HEK293 (cell line): Measurements from ENCODE around the gene SUPT4H1.

Source experiments
- CTCF ChIA-PET: fragments of 350-600 bp; formaldehyde crosslinking; extraction: SDS; loops from one replicate; lab custom pipeline; 2021; ENCODE audit warnings: antibody characterized with exemption; lab: Yijun Ruan, JAX
- POLR2A ChIA-PET: fragments of 300-600 bp; formaldehyde crosslinking; extraction: SDS; loops from one replicate; lab custom pipeline; 2020; ENCODE audit warnings: antibody characterized with exemption, inconsistent platforms; lab: Yijun Ruan, JAX
- H3K27ac ChIP-seq: fragments of 200-500 bp; sonication (Bioruptor generic); 2 replicates; pipeline ENCODE4 v1.5.1; 2014; ENCODE audit warnings: low read depth, low read length, control low read depth, inconsistent platforms; ENCODE audit errors: extremely low read depth
- H3K36me3 ChIP-seq, 2 experiments: fragments of 200-500 bp in 1 of 2; sonication (Bioruptor generic) in 1 of 2; 1 replicate in 1 of 2; 2 replicates in 1 of 2; pipeline ENCODE4 v1.5.1; 2014 to 2017; ENCODE audit warnings: inconsistent platforms in 2 of 2, low read length in 2 of 2; ENCODE audit not compliant: control insufficient read depth in 2 of 2, insufficient read depth in 1 of 2
- H3K4me1 ChIP-seq: fragments of 200-500 bp; sonication (Bioruptor generic); 2 replicates; pipeline ENCODE4 v1.5.1; 2014; ENCODE audit warnings: mild to moderate bottlenecking, low read length, inconsistent platforms; ENCODE audit not compliant: control insufficient read depth, insufficient read depth
- H3K4me3 ChIP-seq: 2 replicates; pipeline ENCODE4 v1.5.1; 2011; ENCODE audit warnings: low read depth, mild to moderate bottlenecking, control low read depth, low read length, moderate library complexity
- H3K9me3 ChIP-seq: fragments of 200-500 bp; sonication (Bioruptor generic); 2 replicates; pipeline ENCODE4 v1.5.1; 2014; ENCODE audit warnings: low read depth, low read length, inconsistent platforms; ENCODE audit not compliant: control insufficient read depth, insufficient read depth
- BCL11A ChIP-seq: fragments of 450-650 bp; formaldehyde crosslinking; IDR thresholded peaks from 2 replicates; pipeline ENCODE4 v1.5.1; 2016; ENCODE audit warnings: low read depth, missing biosample characterization, missing genetic modification characterization
- KLF8 ChIP-seq: fragments of 450-650 bp; formaldehyde crosslinking; IDR thresholded peaks from 2 replicates; pipeline ENCODE4 v1.5.1; 2016; ENCODE audit warnings: missing biosample characterization, missing genetic modification characterization
- YY1 ChIP-seq: fragments of 450-650 bp; formaldehyde crosslinking; IDR thresholded peaks from 2 replicates; pipeline ENCODE4 v1.5.1; 2018; ENCODE audit warnings: missing biosample characterization, missing genetic modification characterization
- ZBTB17 ChIP-seq: fragments of 450-650 bp; formaldehyde crosslinking; IDR thresholded peaks from 2 replicates; pipeline ENCODE4 v1.5.1; 2016; ENCODE audit warnings: missing biosample characterization, missing genetic modification characterization
- ZBTB20 ChIP-seq: fragments of 450-650 bp; formaldehyde crosslinking; IDR thresholded peaks from 2 replicates; pipeline ENCODE4 v1.5.1; 2016; ENCODE audit warnings: missing biosample characterization, missing genetic modification characterization
- ZNF146 ChIP-seq: fragments of 450-650 bp; formaldehyde crosslinking; IDR thresholded peaks from 2 replicates; pipeline ENCODE4 v1.5.1; 2016; ENCODE audit warnings: missing biosample characterization, missing genetic modification characterization
- ZNF266 ChIP-seq: fragments of 450-650 bp; formaldehyde crosslinking; IDR thresholded peaks from 2 replicates; pipeline ENCODE4 v1.5.1; 2016; ENCODE audit warnings: missing biosample characterization, missing genetic modification characterization, low read depth
- ZNF350 ChIP-seq: fragments of 450-650 bp; formaldehyde crosslinking; IDR thresholded peaks from 2 replicates; pipeline ENCODE4 v1.5.0; 2017; ENCODE audit warnings: missing biosample characterization, mild to moderate bottlenecking, missing genetic modification characterization
- ZNF514 ChIP-seq: fragments of 450-650 bp; formaldehyde crosslinking; IDR thresholded peaks from 2 replicates; pipeline ENCODE4 v1.5.1; 2016; ENCODE audit warnings: missing biosample characterization, missing genetic modification characterization
- ZNF548 ChIP-seq: fragments of 450-650 bp; formaldehyde crosslinking; IDR thresholded peaks from 2 replicates; pipeline ENCODE4 v1.5.1; 2016; ENCODE audit warnings: missing biosample characterization, missing genetic modification characterization
- ZNF558 ChIP-seq: fragments of 450-650 bp; formaldehyde crosslinking; IDR thresholded peaks from 2 replicates; pipeline ENCODE4 v1.5.1; 2016; ENCODE audit warnings: missing biosample characterization, missing genetic modification characterization
- ZNF561 ChIP-seq: fragments of 450-650 bp; IDR thresholded peaks from 2 replicates; pipeline ENCODE4 v1.5.1; 2018; ENCODE audit warnings: missing biosample characterization, missing genetic modification characterization, borderline replicate concordance
- ZNF585B ChIP-seq: fragments of 450-650 bp; formaldehyde crosslinking; IDR thresholded peaks from 2 replicates; pipeline ENCODE4 v1.5.1; 2016; ENCODE audit warnings: missing biosample characterization, missing genetic modification characterization
- ZNF600 ChIP-seq: fragments of 450-650 bp; formaldehyde crosslinking; IDR thresholded peaks from 2 replicates; pipeline ENCODE4 v1.5.1; 2016; ENCODE audit warnings: missing biosample characterization, missing genetic modification characterization
- ZNF623 ChIP-seq: fragments of 450-650 bp; formaldehyde crosslinking; IDR thresholded peaks from 2 replicates; pipeline ENCODE4 v1.5.1; 2016; ENCODE audit warnings: missing biosample characterization, missing genetic modification characterization
- ZNF654 ChIP-seq: fragments of 450-650 bp; formaldehyde crosslinking; IDR thresholded peaks from 2 replicates; pipeline ENCODE4 v1.5.1; 2016; ENCODE audit warnings: low read depth, missing biosample characterization, missing genetic modification characterization
- ZNF747 ChIP-seq: fragments of 450-650 bp; formaldehyde crosslinking; IDR thresholded peaks from 2 replicates; pipeline ENCODE4 v1.5.1; 2016; ENCODE audit warnings: missing biosample characterization, missing genetic modification characterization
- ZNF785 ChIP-seq: fragments of 450-650 bp; formaldehyde crosslinking; IDR thresholded peaks from 2 replicates; pipeline ENCODE4 v1.5.1; 2016; ENCODE audit warnings: missing biosample characterization, missing genetic modification characterization
- ZNF792 ChIP-seq: fragments of 450-650 bp; formaldehyde crosslinking; IDR thresholded peaks from 2 replicates; pipeline ENCODE4 v1.5.1; 2016; ENCODE audit warnings: missing biosample characterization, missing genetic modification characterization
- TF ChIP-seq, protein P1 (sequence below): fragments of 450-650 bp; formaldehyde crosslinking; IDR thresholded peaks from 2 replicates; pipeline ENCODE4 v1.5.1; 2016; ENCODE audit warnings: missing biosample characterization, missing genetic modification characterization
- TF ChIP-seq, protein P2 (sequence below): fragments of 450-650 bp; formaldehyde crosslinking; IDR thresholded peaks from 2 replicates; pipeline ENCODE4 v1.5.1; 2017; ENCODE audit warnings: missing biosample characterization, missing genetic modification characterization

The SUPT4H1 gene

DNA sequence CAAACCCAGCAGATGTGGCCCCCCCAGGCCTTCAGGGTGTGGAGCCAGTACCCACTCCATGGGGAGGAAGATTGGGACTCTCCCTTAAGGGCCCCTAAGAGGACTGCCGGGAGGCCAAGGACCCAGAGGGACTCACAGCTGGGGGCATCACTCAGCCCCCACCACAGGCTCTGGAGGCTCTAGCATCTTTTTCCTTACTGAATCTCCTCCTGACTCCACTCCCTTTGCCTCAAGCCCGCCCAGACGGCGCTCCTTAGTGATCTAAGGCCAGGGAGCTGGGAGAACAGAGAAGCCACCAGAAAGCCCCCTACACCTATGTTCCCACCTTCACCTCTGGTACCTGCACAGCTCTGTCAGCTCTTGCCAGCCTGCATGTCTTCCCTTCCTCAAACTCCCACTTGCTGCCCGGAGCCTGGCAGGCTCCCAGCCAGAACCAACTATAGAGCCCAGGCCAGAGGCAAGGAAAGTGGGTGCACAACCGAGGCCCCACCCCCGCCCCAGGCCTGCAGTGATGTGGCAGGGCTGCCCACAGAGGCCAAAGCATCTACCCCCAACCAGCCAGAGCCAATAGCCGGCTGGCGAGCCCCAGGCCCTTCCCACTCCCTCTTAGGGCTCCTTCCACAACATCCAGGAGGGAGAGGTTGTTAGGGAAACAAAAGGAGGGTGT is 48.9 kb downstream of the SUPT4H1 start:
- H3K4me3 ChIP-seq: no peak overlapping the region
- no peaks in the 10 kb centered on the region for H3K36me3 ChIP-seq
- no peaks in the 10 kb centered on the region for H3K9me3 ChIP-seq
- ChIA-PET POLR2A (no interaction called here), CTCF (interaction anchor here (0.6 to 4.7 kb wide), 11 partner anchors 9 to 170 kb away, joined by 3 to 50 read pairs (median 6); no protein-coding TSS in a partner anchor)
- TF ChIP-seq ZBTB20 (tag by site-specific recombination): no peak
- no peak for TF ChIP-seq ZNF747 (tag by site-specific recombination)
- no peak for TF ChIP-seq ZNF561 (tag by site-specific recombination)
- no peak for TF ChIP-seq ZNF600 (tag by site-specific recombination)
- TF ChIP-seq YY1 (tag by site-specific recombination): no peak
- H3K27ac ChIP-seq: no peak overlapping the region
- H3K4me1 ChIP-seq: no peaks in the 10 kb centered on the region

DNA sequence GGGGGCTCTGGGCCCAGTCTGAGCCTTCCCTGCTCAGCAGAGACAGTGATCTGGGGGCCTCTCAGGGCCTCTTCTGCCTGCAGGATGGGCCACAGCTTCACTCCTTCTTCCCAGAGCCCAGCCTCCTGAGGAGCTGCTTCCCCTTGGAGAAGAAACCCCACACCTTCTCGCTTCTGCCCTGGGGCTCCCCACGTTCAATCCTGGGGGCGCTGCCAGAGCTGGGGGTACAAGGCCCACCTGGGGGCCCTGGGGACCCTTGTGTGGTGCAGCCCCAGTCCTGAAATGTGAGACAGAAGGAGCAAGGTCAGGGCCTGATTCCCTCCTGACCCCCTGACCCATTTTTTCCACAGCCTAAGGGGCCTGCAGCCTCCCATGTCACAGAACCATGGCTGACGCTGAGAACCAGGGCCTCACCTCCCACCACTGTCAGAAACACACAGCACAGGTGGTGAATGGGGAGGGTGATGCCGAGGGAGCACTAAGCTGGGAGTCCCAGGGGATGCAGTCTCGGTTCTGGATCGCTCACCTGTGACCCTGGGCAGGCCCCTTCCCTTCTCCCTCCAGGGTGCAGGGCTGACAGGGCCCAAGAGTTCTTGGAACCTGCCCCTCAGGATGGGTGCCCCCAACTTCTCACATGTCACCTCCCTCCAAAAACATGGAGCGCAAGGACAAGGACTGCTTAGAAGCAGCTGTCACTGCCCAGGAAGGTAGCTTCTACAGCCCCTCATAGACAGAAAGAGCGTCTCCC is 49.7 kb downstream of the SUPT4H1 start:
- Histone ChIP-seq H3K4me1 (no peaks in the 10 kb centered on the region), H3K36me3 (no peaks in the 10 kb centered on the region), H3K4me3 (no peak overlapping the region), H3K27ac (no peak overlapping the region), H3K9me3 (no peaks in the 10 kb centered on the region)
- CTCF ChIA-PET: interaction anchor here (0.7 to 4.7 kb wide), 6 partner anchors 10 to 170 kb away, joined by 3 to 50 read pairs (median 15); no protein-coding TSS in a partner anchor
- POLR2A ChIA-PET: no interaction called here
- TF ChIP-seq ZNF514 (tag by site-specific recombination) (no peak), ZNF585B (tag by site-specific recombination) (no peak), ZNF548 (tag by site-specific recombination) (no peak), BCL11A (tag by site-specific recombination) (no peak)

DNA sequence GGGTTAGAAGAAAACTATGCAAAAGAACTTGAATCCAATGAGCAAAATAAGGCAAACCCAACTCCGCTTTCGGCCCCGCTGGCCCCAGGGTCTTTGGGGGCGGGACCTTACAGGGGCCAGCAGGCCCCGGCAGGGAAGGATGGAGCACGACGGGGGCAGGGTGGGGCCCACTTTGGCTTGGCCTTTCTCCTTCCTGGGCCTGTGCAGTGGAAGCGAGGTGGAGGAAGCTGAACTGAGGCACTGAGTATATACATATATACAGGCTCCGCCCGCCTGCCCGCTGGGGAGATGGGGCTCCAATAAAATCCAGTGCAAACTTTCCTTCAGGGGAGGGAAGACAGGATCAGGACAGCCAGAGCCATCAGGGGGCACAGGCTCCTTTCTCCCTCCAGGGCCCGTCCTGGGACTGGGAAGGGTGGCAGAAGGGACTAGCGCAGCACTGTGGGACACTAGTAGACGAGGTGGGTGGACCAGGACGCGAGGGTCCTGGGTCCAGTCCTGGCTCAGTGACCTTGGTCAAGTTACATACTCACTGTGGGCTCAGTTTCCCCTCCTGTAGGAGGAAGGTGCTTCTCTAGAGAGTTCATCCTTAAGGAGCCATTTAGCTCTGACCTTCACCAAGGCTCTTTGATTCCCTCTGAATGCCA is 50.4 kb downstream of the SUPT4H1 start:
- no peaks in the 10 kb centered on the region for H3K36me3 ChIP-seq
- CTCF ChIA-PET: interaction anchor here (0.5 to 3.9 kb wide), 5 partner anchors 15 to 1383 kb away, joined by 3 to 38 read pairs (median 3); no protein-coding TSS in a partner anchor
- no peaks in the 10 kb centered on the region for H3K9me3 ChIP-seq
- no peak overlapping the region for H3K4me3 ChIP-seq
- TF ChIP-seq ZNF623: no peak
- no peak for TF ChIP-seq ZNF792
- TF ChIP-seq ZNF654: no peak
- no peak for TF ChIP-seq ZNF548 (tag by site-specific recombination)
- TF ChIP-seq, protein P1, sequence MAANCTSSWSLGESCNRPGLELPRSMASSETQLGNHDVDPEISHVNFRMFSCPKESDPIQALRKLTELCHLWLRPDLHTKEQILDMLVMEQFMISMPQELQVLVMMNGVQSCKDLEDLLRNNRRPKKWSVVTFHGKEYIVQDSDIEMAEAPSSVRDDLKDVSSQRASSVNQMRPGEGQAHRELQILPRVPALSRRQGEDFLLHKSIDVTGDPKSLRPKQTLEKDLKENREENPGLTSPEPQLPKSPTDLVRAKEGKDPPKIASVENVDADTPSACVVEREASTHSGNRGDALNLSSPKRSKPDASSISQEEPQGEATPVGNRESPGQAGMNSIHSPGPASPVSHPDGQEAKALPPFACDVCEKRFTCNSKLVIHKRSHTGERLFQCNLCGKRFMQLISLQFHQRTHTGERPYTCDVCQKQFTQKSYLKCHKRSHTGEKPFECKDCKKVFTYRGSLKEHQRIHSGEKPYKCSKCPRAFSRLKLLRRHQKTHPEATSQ (tag by site-specific recombination): no peak
- TF ChIP-seq ZNF146 (tag by site-specific recombination): no peak
- TF ChIP-seq ZNF350 (tag by site-specific recombination): no peak
- TF ChIP-seq ZBTB17 (tag by site-specific recombination): no peak
- no peak for TF ChIP-seq ZNF785 (tag by site-specific recombination)
- TF ChIP-seq, protein P2, sequence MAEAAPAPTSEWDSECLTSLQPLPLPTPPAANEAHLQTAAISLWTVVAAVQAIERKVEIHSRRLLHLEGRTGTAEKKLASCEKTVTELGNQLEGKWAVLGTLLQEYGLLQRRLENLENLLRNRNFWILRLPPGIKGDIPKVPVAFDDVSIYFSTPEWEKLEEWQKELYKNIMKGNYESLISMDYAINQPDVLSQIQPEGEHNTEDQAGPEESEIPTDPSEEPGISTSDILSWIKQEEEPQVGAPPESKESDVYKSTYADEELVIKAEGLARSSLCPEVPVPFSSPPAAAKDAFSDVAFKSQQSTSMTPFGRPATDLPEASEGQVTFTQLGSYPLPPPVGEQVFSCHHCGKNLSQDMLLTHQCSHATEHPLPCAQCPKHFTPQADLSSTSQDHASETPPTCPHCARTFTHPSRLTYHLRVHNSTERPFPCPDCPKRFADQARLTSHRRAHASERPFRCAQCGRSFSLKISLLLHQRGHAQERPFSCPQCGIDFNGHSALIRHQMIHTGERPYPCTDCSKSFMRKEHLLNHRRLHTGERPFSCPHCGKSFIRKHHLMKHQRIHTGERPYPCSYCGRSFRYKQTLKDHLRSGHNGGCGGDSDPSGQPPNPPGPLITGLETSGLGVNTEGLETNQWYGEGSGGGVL: no peak
- no peak for TF ChIP-seq KLF8
- no peak for TF ChIP-seq ZNF558 (tag by site-specific recombination)
- TF ChIP-seq ZNF266 (tag by site-specific recombination): no peak
- no peaks in the 10 kb centered on the region for H3K4me1 ChIP-seq
- no peak overlapping the region for H3K27ac ChIP-seq
- POLR2A ChIA-PET: no interaction called here
